Fibroblast of lung (primary cell): ENCODE measurements around the gene DLG2.

Source experiments
- CTCF ChIP-seq, 2 donors: IDR thresholded peaks in 1 of 2; conservative IDR thresholded peaks in 1 of 2; 1 replicate in 1 of 2; 2 replicates in 1 of 2; pipeline ENCODE4 v1.5.1; 2011 to 2012; ENCODE audit warnings: low read length in 2 of 2, control low read depth in 1 of 2, inconsistent platforms in 1 of 2, low read depth in 1 of 2, mild to moderate bottlenecking in 1 of 2
- EZH2 ChIP-seq: IDR thresholded peaks from 2 replicates; pipeline ENCODE4 v1.5.1; 2012; ENCODE audit warnings: low read length, control low read depth, mild to moderate bottlenecking; ENCODE audit errors: missing control alignments

DNA sequence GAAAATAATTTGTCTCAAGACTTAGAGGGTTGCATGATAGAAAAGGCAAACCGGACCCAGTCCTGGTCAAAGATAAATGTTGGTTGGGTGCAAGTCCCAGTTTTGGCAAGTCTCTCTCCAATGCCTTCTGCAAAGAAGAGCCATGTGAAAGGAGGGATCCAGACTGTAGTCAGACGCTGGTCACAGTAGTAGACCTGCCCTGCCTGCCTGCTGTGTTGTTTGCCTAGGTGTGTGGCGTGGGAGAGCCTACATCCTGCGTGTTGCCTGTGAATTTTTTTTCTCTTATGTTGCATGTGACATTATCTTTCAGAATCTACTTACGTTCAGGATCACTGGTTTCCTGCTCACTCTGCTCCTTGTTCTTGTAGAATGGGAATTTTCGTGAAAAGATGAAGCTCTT lies 2143.3 kb downstream of the DLG2 start:
- TF ChIP-seq CTCF (conservative IDR thresholded peaks at IDR 0.05 in 1 of 2, IDR thresholded peaks at IDR 0.05 in 1 of 2; ENCODE audit: low read depth in 1 of 2, low read length in 2 of 2) (no peak), EZH2 (no peak)
